ENCODE results near the gene TNFRSF12A.
"Not testable (repeated sequence)": the region's sequence is repeated elsewhere in the genome, so short reads cannot be mapped to it uniquely, and the experiment has no call there.

TNFRSF12A gene

DNA sequence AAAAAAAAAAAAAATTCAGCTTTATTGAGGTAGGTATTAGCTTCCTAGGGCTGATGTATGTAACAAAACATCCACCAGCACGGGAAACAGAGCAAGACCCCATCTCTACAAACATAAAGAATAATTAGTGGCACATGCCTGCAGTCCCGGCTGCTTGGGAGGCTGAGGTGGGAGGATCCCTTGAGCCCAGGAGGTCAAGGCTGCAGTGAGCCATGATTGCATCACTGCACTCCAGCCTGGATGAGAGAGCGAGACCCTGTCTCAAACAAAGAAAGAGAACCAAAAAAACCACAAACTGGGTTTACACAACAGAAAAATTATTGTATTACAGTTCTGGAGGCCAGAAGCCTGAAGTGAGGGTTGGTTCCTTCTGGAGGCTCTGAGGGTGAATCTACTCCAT is 22.2 kb downstream of the TNFRSF12A start:
- H3K9me3 Mint-ChIP-seq = no peaks in the 10 kb centered on the region
- H3K27me3 Mint-ChIP-seq = peaks cover 71% of the 10 kb centered on the region
- H3K4me1 Mint-ChIP-seq = peaks cover 17% of the 10 kb centered on the region
- no peak overlapping the region for H3K4me3 Mint-ChIP-seq
- no peak for ATAC-seq
- H3K36me3 Mint-ChIP-seq = no peaks in the 10 kb centered on the region
- no peak overlapping the region for H3K27ac Mint-ChIP-seq

DNA sequence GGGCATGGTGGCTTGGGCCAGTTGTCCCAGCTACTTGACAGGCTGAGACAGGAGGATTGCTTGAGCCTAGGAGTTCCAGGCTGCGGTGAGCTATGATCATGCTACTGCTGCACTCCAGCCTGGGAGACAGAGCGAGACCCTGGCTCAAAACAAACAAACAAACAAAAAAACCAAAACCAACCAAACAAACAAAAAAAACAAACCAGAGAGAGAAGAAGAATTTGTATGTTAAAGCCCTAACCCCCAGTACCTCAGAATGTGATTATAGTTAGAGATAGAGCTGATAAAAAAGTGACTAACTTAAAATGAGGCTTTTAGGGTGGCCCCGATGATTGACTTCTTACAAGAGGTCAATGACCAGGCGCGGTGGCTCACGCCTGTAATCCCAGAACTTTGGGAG is 24.5 kb downstream of the TNFRSF12A start:
- Mint-ChIP-seq H3K36me3 (no peaks in the 10 kb centered on the region), H3K9me3 (no peaks in the 10 kb centered on the region), H3K27ac (peak overlapping the region; percentile 18), H3K4me1 (peaks cover 23% of the 10 kb centered on the region), H3K27me3 (peaks cover 67% of the 10 kb centered on the region), H3K4me3 (peak overlapping the region; percentile 70)
- no peak for ATAC-seq

DNA sequence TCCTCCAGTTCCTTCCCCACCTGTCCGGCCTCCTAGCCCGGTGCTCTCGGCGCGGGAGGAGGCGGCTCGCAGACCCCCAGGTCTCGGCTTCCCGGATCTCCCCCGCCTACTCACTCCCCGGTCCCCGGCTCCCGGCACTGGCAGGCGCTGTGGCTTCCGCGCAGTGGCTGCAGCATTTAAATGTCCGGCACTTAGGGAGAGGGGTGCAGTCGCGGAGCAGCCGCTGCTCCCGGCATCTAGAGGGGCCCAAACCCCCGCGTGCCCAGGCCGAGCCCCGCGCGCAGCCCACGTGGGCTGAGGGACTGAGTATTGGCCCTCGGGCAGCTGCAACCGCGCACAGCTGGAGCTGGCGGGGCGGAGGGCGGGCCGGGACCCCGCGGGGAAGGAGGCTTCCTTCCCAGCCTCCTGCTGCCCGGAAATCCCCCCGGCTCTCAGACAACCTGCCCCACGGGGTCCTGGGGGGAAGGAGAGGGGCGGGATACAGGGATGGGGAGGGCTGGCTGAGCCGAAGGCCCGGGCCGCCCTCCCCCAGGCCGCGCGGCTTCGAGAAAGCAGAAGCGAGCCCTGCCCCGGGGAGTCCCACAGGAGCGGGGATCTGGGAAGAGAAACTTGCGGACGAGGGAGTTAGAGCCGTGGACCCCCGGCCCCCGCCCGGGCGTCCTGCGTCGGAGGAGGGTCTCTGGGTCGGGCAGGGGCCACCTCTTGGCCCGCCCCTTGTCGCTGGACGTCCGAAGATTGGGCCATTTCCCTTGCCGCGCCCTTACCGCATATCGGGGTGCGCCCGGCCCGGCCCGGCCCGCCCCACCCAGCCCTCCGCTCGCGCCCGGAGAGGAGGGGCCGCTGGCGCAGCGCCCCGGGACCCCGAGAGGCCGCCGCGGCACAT is 25.8 kb downstream of the TNFRSF12A start, which contains the start of gene MMP25:
MMP25 (plus strand) TSS at position 804 of the 883 bp plus-strand sequence. CDS start 357 bp downstream, outside the sequence.
- Mint-ChIP-seq H3K36me3 (no peaks in the 10 kb centered on the region), H3K27ac (no peak within 1 kb of the TSS), H3K4me1 (peaks cover 23% of the 10 kb centered on the region), H3K4me3 (peak within 1 kb of the TSS; percentile 70), H3K27me3 (peaks cover 54% of the 10 kb centered on the region), H3K9me3 (no peaks in the 10 kb centered on the region)
- peak; percentile 84 for ATAC-seq

DNA sequence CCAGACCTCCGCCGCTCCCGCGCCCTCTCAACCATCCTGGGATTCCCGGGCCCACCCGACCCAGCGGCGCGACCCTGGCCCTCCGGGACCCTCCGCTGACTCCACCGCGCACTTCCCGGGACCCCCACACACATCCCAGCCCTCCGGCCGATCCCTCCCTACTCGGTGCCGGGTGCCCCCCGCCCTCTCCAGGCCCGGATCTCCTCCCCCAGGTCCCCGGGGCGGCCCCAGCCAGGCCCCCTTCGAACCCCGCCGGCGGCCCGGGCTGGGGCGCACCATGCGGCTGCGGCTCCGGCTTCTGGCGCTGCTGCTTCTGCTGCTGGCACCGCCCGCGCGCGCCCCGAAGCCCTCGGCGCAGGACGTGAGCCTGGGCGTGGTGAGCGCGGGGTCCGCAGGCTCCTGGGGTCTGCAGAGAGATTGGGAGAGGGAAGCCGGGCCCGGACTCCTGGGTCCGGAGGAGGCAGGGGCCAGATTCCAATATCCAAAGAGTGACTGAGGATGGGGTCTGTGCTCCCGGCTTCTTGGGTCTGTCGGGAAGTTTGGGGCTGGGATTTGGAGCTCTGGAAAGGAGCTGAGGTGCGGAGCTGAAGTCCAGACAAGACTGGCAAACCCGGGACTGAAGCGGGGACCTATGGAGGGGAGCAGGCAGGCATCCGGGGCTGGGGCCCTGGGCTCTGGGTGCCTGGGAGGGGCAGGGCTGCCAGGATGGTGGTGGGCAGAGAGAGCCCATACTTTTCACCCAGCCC is 26.6 kb downstream of the TNFRSF12A start:
- no peaks in the 10 kb centered on the region for H3K36me3 Mint-ChIP-seq
- H3K27ac Mint-ChIP-seq = no peak overlapping the region
- H3K4me3 Mint-ChIP-seq = peak overlapping the region; percentile 15
- ATAC-seq = no peak
- peaks cover 23% of the 10 kb centered on the region for H3K4me1 Mint-ChIP-seq
- H3K27me3 Mint-ChIP-seq = peaks cover 50% of the 10 kb centered on the region
- no peaks in the 10 kb centered on the region for H3K9me3 Mint-ChIP-seq

DNA sequence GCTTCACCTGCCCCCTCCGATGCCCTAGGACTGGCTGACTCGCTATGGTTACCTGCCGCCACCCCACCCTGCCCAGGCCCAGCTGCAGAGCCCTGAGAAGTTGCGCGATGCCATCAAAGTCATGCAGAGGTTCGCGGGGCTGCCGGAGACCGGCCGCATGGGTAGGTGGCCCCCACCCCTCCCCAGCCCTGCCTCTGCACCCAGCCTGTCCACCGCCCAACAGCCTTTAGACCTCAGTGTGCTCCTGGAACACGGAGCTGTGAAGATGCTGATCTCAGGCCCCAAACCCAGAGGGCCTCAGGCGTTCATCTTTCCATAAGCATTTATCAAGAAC is 27.2 kb downstream of the TNFRSF12A start:
- H3K4me1 Mint-ChIP-seq = peaks cover 23% of the 10 kb centered on the region

DNA sequence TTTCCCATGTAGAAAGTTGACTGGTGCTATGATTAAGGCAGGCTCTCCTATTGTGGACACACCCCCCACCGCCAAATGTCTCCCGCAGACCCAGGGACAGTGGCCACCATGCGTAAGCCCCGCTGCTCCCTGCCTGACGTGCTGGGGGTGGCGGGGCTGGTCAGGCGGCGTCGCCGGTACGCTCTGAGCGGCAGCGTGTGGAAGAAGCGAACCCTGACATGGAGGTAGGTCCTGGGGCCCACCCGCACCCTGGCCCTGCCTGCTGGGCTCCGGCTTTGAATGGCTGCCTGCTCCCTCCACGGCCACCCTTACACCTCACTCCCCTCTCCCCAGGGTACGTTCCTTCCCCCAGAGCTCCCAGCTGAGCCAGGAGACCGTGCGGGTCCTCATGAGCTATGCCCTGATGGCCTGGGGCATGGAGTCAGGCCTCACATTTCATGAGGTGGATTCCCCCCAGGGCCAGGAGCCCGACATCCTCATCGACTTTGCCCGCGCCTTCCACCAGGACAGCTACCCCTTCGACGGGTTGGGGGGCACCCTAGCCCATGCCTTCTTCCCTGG is 29.8 kb downstream of the TNFRSF12A start:
- no peak for ATAC-seq
- Mint-ChIP-seq H3K4me3 (no peak overlapping the region), H3K27ac (no peak overlapping the region), H3K9me3 (no peaks in the 10 kb centered on the region), H3K27me3 (peaks cover 26% of the 10 kb centered on the region), H3K4me1 (peaks cover 30% of the 10 kb centered on the region), H3K36me3 (peaks cover 9% of the 10 kb centered on the region)

More for the DNA sequence above, 27.2 kb downstream of the TNFRSF12A start:
- Mint-ChIP-seq H3K4me3 (no peak overlapping the region), H3K27ac (no peak overlapping the region), H3K36me3 (no peaks in the 10 kb centered on the region), H3K27me3 (peaks cover 50% of the 10 kb centered on the region), H3K9me3 (no peaks in the 10 kb centered on the region)
- ATAC-seq = no peak

DNA sequence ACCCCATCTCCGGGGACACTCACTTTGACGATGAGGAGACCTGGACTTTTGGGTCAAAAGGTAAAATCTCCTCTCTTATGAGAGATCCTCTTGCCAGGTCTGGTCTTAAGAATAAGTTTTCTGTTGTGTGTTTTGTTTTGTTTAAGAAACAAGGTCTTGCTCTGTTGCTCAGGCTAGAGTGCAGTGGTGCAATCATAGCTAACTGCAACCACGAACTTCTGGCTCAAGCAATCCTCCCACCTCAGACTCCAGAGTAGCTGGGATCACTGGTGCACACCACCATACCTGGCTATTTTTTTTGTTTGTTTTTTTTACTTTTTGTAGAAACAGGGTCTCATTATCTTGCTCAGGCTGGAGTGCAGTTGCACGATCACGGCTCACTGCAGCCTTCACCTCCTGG is 30.3 kb downstream of the TNFRSF12A start:
- Mint-ChIP-seq H3K9me3 (no peaks in the 10 kb centered on the region), H3K4me1 (peaks cover 30% of the 10 kb centered on the region), H3K27ac (no peak overlapping the region), H3K27me3 (peaks cover 21% of the 10 kb centered on the region), H3K36me3 (peaks cover 9% of the 10 kb centered on the region), H3K4me3 (no peak overlapping the region)
- no peak for ATAC-seq

DNA sequence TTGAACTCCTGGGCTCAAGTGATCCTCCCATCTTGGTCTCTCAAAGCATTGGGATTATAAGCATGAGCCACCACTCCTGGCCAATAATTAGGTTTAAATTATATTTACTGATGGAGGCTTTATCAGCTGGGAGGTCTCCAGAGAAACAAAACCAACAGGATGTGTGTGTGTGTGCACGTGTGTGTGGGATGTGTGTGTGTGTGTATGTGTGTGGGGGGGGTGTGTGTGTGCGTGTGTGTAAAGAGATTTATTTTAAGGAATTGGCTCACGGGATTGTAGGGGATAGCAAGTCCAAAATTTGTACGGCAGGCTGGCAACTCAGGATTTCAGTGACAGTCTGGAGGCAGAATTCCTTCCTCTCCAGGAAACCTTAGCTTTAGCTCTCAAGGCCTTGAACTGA is 30.8 kb downstream of the TNFRSF12A start:
- Mint-ChIP-seq H3K27ac (no peak overlapping the region), H3K4me3 (no peak overlapping the region), H3K4me1 (peaks cover 30% of the 10 kb centered on the region), H3K9me3 (no peaks in the 10 kb centered on the region), H3K36me3 (peaks cover 9% of the 10 kb centered on the region), H3K27me3 (peaks cover 18% of the 10 kb centered on the region)
- no peak for ATAC-seq

DNA sequence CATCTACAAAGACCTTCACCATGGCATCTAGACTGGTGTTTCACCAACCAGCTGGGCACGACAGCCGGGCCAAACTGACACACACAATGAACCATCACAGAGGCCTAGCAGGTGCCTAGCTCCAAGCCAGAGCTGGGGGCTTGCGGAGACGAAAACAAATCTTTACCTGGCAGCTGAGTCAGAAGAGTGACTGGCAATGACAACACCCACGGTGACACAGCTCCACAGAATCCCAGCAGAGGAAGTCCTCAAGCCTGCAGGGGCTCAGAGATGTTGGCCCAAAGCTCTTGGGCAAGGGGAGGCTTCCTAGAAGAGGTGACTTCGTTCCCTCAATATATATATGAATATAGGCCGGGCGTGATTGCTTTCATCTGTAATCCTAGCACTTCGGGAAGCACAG is 31.3 kb downstream of the TNFRSF12A start:
- H3K4me1 Mint-ChIP-seq = peaks cover 29% of the 10 kb centered on the region
- no peak for ATAC-seq
- H3K4me3 Mint-ChIP-seq = no peak overlapping the region
- peaks cover 9% of the 10 kb centered on the region for H3K36me3 Mint-ChIP-seq
- no peak overlapping the region for H3K27ac Mint-ChIP-seq
- no peaks in the 10 kb centered on the region for H3K9me3 Mint-ChIP-seq
- H3K27me3 Mint-ChIP-seq = peaks cover 18% of the 10 kb centered on the region

DNA sequence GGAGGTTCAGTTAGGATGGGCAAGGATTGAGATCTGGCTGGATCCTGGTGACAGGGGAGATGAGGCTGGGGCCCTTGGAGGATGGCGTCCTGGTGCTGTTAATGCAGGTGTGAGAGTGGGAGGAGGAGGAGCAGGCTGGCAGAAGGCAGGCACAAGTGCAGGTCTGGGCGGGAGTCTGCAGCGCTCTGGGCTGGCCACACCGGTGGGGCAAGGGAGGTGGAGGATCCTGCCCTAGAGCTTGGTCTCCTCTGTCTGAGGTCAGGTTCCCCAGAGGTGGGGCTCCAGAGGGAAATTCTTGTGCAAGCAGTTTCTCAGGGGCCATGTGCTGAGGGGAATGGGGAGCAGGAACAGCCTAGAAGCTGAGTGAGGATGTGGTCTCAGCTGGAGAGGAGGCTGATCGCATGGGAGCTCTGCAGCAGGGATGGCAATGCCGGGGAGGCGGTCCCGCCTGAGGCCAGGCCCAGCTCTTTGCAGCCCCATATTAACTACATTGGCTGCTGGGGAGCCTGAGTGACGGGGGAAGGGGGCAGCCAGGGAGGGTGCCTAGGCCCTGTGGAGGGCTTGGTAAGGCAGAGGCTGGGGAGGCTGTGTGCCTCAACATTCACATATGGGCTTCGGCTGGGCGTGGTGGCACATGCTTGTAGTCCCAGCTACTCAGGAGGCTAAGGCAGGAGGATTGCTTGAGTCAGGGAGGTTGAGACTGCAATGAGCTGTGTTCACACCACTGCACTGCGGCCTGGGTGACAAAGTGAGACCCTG is 32.6 kb downstream of the TNFRSF12A start:
- not testable (repeated sequence) for H3K27ac Mint-ChIP-seq, H3K9me3 Mint-ChIP-seq, ATAC-seq, H3K4me3 Mint-ChIP-seq, H3K36me3 Mint-ChIP-seq
- Mint-ChIP-seq H3K4me1 (peaks cover 29% of the 10 kb centered on the region), H3K27me3 (peaks cover 18% of the 10 kb centered on the region)

DNA sequence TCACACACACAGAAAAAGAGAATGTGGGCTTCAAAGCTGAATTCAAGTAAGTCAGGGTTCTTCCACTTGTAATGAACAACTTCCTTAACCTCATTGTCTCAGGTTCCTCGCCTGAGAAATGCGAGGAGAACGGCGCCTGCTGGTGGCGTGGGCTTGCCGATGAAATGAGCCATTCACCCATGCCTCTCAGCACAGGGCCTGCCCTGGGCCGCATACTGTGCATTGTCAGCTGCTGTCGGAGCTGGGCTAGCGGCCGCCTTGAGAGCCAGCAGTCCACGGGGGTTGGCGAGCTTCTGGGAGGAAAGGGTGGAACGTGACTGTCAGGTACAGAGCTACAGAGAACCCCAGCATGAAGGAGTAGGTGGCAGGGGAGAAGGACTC is 33.2 kb downstream of the TNFRSF12A start:
- not testable (repeated sequence) for H3K36me3 Mint-ChIP-seq, H3K9me3 Mint-ChIP-seq, H3K27ac Mint-ChIP-seq, ATAC-seq, H3K4me3 Mint-ChIP-seq
- peaks cover 26% of the 10 kb centered on the region for H3K4me1 Mint-ChIP-seq
- H3K27me3 Mint-ChIP-seq = peaks cover 12% of the 10 kb centered on the region

DNA sequence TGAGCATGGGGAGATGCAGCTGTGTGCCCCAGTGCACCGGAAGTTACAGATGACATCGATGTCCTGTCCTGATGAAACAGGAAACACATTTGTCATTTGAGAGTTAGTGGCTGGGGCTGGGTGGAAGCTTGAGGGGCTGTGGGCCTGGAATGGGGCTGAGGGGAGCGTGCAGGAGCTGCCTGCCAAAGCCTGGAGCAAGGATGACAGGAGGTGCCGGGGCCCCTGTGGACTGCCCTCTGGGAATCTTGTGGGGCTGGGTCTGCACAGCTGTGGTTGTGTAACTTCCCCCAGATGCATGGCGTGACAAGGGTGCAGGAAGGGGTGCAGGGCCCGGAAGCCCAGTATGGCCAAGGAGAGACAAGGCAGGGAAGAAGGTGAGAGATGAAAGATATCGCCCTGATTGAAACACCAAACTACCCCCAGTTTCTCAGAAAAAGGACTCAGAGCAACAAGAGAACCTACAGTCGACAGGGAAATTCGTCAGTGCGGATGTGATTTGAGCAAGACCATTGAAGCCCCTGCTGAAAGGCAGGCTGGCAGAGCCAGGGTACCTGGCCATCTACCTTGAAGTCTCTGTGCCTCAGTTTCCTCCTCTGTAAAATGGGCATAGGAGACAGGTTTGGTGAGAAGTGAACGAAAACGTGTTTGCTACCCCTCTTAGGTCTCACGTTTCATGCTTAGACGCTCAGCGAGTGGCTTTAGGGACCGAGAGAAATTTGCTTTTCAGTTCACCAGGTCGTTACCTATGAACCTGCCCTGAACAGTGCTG is 35.0 kb downstream of the TNFRSF12A start:
- no peaks in the 10 kb centered on the region for H3K9me3 Mint-ChIP-seq
- peaks cover 30% of the 10 kb centered on the region for H3K4me1 Mint-ChIP-seq
- H3K27ac Mint-ChIP-seq = no peak overlapping the region
- H3K4me3 Mint-ChIP-seq = no peak overlapping the region
- ATAC-seq = no peak
- H3K27me3 Mint-ChIP-seq = no peaks in the 10 kb centered on the region
- peaks cover 9% of the 10 kb centered on the region for H3K36me3 Mint-ChIP-seq

DNA sequence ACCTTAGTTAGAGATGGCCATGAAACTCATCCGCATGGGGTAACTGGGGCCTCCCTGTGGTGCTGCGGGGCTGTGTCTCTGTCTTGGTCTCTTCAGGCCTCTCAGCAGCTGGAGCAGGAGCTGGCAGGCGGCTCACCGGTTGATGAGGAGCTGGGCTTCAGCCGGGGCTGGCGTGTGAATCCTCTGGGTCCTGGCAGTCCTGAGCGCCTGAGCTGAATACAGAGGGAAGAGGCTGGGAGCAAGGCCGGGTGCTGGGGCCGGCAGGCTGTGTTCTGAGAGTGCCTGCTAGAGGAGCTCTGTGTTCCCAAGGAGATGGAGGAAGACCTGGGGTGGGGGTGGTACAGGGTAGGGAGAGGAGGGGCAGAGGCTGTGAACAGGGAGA is 35.6 kb downstream of the TNFRSF12A start:
- not testable (repeated sequence) for H3K36me3 Mint-ChIP-seq, H3K4me3 Mint-ChIP-seq, H3K9me3 Mint-ChIP-seq, H3K27ac Mint-ChIP-seq, ATAC-seq, H3K27me3 Mint-ChIP-seq
- peaks cover 30% of the 10 kb centered on the region for H3K4me1 Mint-ChIP-seq

DNA sequence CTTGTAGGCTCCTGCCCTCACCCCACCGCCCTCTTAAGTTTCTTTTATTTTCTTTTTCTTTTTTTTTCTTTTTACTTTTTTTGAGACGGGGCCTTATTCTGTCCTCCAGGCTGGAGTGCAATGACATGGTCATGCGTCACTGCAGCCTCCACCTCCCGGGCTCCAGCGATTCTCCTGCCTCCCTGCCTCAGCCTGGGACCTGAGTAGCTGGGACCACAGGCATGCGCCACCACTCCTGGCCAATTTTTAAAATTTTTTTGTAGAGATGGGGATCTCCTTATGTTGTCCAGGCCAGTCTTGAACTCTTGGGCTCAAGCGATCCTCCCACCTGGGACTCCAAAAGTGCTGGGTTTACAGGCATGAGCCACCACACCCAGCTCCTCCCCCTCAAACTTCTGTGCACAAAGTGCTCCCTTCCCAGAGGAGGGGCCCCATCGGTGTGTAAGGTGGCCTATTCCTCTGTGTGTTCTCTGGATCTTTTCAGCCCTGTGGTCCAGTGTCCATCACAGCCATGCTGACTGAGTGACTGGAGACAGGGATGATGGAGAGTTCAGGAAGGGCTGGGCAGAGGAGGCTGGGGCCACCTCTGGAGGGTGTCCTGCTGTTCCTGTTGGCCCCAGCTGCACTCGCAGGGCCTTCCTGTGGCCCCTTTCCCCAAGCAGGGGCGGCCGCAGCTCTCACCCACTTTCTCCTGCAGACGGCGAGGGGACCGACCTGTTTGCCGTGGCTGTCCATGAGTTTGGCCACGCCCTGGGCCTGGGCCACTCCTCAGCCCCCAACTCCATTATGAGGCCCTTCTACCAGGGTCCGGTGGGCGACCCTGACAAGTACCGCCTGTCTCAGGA is 36.4 kb downstream of the TNFRSF12A start:
- Mint-ChIP-seq H3K27ac (no peak overlapping the region), H3K9me3 (no peaks in the 10 kb centered on the region), H3K4me1 (peaks cover 30% of the 10 kb centered on the region), H3K36me3 (peaks cover 9% of the 10 kb centered on the region), H3K27me3 (no peaks in the 10 kb centered on the region), H3K4me3 (no peak overlapping the region)
- ATAC-seq = no peak
